HFFc6 (cell line): ENCODE data around the gene MBD5. TPM values are rescaled to one million over a fixed set of nuclear protein-coding genes. Genes with fewer than 3 reads are reported as not detected.

Experiments
- DNase-seq: peaks from one replicate; pipeline ENCODE4 v3.0.0-alpha.2; 2018
- H3K27ac Mint-ChIP-seq: 2 replicates; pipeline ENCODE4 v1.8.0; 2020; ENCODE audit warnings: mild to moderate bottlenecking, mixed read lengths
- H3K27me3 Mint-ChIP-seq: 2 replicates; pipeline ENCODE4 v1.8.0; 2021; ENCODE audit warnings: mild to moderate bottlenecking, moderate library complexity, mixed read lengths; ENCODE audit not compliant: insufficient read depth
- H3K36me3 Mint-ChIP-seq: 2 replicates; pipeline ENCODE4 v1.8.0; 2021; ENCODE audit warnings: low read depth, mixed read lengths
- H3K4me1 Mint-ChIP-seq: 2 replicates; pipeline ENCODE4 v1.8.0; 2020; ENCODE audit warnings: low read depth, mixed read lengths
- H3K4me3 Mint-ChIP-seq: 2 replicates; pipeline ENCODE4 v1.8.0; 2020; ENCODE audit warnings: mild to moderate bottlenecking, moderate library complexity, mixed read lengths
- H3K9me3 Mint-ChIP-seq: 2 replicates; pipeline ENCODE4 v1.8.0; 2020; ENCODE audit warnings: mild to moderate bottlenecking, mixed read lengths
- CTCF ChIP-seq: fragments of 200-600 bp; sonication (generic); IDR thresholded peaks from 2 replicates; pipeline ENCODE4 v1.5.0; 2021; ENCODE audit warnings: antibody characterized with exemption, mild to moderate bottlenecking
- total RNA-seq, 6 experiments: library from RNA; stranded (reverse); fragmentation: NEBNext Ultra II Directional; extraction: Animal tissue kit (Norgen Biotek cat#: 25700); gene quantifications; 2 replicates in 1 of 6; 3 replicates in 5 of 6; pipeline ENCODE4 v1.2.3, GENCODE V29; 2021

Gene MBD5
- total RNA-seq, 6 experiments from 2014 or later = 29.1 to 41.0 (median 35.0) TPM

DNA sequence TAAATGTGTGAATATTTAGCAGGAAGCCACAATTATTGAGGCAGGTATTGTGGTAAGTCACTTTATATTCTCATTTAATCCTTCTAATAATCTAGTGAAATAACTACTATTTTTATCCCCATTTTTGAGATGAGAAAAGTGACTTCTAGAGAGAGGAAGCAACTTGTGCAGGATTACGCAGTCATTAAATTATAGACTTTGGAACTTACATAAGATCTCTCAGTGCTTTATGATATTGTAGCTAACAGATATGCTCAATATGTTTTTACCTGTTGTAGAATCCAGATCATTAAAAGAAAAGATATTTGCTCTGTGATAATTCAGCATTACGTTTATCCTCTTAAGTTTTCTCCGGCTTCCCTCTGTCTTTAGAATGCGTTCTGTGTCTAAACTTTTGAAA is 50.5 kb downstream of the MBD5 start:
- Mint-ChIP-seq H3K27me3 (no peaks in the 10 kb centered on the region; the same call in 1 of the 2 replicates), H3K9me3 (no peaks in the 10 kb centered on the region), H3K36me3 (no peaks in the 10 kb centered on the region; the same call in 1 of the 2 replicates), H3K4me1 (no peaks in the 10 kb centered on the region), H3K27ac (no peak overlapping the region), H3K4me3 (no peak overlapping the region)
- DNase-seq = no peak
- no peak for TF ChIP-seq CTCF

DNA sequence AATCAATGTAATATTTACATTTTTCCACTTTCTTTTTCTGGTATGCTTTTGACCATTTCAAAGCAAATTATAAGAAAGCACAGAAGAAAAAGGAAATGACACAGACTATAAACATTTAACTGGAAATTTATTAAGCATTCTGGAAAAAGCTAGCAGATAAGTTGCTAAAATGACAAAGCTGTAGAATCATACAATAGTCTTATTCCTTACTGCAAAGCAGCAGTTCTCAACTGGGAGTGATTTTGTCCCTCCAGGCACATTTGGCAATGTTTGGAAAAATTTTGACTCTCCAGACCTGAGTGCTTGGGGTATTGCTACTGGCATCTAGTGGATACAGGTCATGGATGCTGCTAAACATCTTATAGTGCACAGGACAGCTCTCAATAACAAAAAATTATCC is 75.1 kb downstream of the MBD5 start:
- Mint-ChIP-seq H3K27me3 (0 out of 2 replicates have a peak, but pooled peaks cover 1% of the 10 kb centered on the region), H3K36me3 (no peaks in the 10 kb centered on the region; the same call in 1 of the 2 replicates), H3K9me3 (no peaks in the 10 kb centered on the region), H3K27ac (peak overlapping the region; percentile 55), H3K4me3 (no peak overlapping the region), H3K4me1 (peaks cover 26% of the 10 kb centered on the region)
- peak; percentile 38; the same call in 1 of the 2 replicates for TF ChIP-seq CTCF
- DNase-seq = peak; percentile 53

DNA sequence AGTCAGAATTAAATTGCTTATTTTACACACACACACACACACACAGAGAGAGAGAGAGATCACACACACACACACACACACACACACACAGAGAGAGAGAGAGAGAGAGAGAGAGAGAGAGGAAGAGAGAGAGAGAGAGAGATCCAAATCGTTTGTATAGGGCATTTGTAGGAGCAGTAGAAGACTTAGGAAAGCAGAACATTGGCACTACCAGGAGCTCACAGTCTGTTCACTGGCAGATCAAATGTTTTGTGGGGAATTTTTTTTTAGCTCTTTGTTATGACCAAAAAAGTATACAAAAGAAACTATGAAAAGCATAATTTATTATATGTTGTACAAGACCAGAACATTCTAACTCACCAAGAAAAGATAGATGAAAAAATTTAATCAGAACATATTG is 81.8 kb downstream of the MBD5 start:
- H3K4me1 Mint-ChIP-seq = peaks cover 22% of the 10 kb centered on the region
- H3K27ac Mint-ChIP-seq = no peak overlapping the region
- DNase-seq = no peak
- no peaks in the 10 kb centered on the region for H3K27me3 Mint-ChIP-seq
- H3K36me3 Mint-ChIP-seq = no peaks in the 10 kb centered on the region; the same call in 1 of the 2 replicates
- no peaks in the 10 kb centered on the region for H3K9me3 Mint-ChIP-seq
- TF ChIP-seq CTCF = no peak
- H3K4me3 Mint-ChIP-seq = no peak overlapping the region

DNA sequence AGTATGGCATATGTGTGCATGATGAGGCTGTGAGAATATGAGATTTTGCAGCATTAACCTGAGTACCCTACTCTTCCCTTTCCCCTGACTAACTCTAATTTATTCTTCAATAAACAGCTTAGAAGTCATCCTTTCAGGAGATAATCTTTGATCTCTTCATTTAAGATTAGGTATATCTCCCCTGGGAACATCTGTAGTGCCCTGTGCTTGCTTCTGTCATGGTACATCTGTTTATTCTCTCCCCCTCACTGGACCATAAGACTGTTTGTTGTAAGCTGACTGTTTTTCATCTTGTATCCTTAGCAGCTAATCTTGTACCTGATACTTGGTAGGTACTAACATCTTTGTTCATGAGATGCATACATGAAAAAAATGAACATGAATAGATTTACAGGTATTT is 83.1 kb downstream of the MBD5 start:
- no peaks in the 10 kb centered on the region for H3K9me3 Mint-ChIP-seq

DNA sequence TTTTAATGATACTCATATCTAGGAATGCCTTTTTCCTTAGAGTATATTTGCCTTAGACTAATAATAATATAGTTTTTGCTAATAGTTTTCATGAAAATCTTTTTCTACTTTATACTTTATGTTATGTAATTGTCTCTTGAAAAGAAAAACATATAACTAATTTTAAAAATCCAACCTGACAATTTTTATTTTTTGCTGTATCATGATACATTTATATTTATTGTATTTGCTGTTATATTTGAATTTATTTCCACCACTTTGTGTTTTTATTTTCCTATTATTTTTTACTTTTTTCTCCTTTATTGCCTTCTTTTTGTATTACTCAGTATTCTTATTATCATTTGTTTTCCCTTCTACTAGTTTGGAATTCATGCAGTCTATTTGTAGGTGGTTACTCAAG is 85.4 kb downstream of the MBD5 start:
- Mint-ChIP-seq H3K4me3 (no peak overlapping the region), H3K27ac (peak overlapping the region; percentile 22), H3K9me3 (no peaks in the 10 kb centered on the region), H3K36me3 (0 out of 2 replicates have a peak, but pooled peaks cover 5% of the 10 kb centered on the region), H3K4me1 (peaks cover 37% of the 10 kb centered on the region), H3K27me3 (no peaks in the 10 kb centered on the region)
- TF ChIP-seq CTCF = no peak
- peak; percentile 18 for DNase-seq

More for the DNA sequence above, 83.1 kb downstream of the MBD5 start:
- Mint-ChIP-seq H3K4me1 (peaks cover 24% of the 10 kb centered on the region), H3K27me3 (no peaks in the 10 kb centered on the region), H3K27ac (no peak overlapping the region), H3K4me3 (no peak overlapping the region), H3K36me3 (0 out of 2 replicates have a peak, but pooled peaks cover 5% of the 10 kb centered on the region)
- no peak for DNase-seq
- no peak for TF ChIP-seq CTCF

GRCh38 chr2:148108385-148108784 is 87.5 kb downstream of the MBD5 start:
- Mint-ChIP-seq H3K36me3 (0 out of 2 replicates have a peak, but pooled peaks cover 5% of the 10 kb centered on the region), H3K9me3 (no peaks in the 10 kb centered on the region), H3K27me3 (no peaks in the 10 kb centered on the region), H3K4me3 (no peak overlapping the region), H3K27ac (no peak overlapping the region), H3K4me1 (peaks cover 43% of the 10 kb centered on the region)
- no peak for TF ChIP-seq CTCF
- DNase-seq = no peak
